T follicular helper cell (primary cell): ENCODE data around the gene LBX2.

Experiments
- DNase-seq: peaks from one replicate; pipeline ENCODE4 v3.0.0-alpha.2; 2020; ENCODE audit warnings: low read depth

Gene LBX2

GRCh38 chr2:74457129-74457548, 42.3 kb downstream of the LBX2 start:
- no peak for DNase-seq

DNA sequence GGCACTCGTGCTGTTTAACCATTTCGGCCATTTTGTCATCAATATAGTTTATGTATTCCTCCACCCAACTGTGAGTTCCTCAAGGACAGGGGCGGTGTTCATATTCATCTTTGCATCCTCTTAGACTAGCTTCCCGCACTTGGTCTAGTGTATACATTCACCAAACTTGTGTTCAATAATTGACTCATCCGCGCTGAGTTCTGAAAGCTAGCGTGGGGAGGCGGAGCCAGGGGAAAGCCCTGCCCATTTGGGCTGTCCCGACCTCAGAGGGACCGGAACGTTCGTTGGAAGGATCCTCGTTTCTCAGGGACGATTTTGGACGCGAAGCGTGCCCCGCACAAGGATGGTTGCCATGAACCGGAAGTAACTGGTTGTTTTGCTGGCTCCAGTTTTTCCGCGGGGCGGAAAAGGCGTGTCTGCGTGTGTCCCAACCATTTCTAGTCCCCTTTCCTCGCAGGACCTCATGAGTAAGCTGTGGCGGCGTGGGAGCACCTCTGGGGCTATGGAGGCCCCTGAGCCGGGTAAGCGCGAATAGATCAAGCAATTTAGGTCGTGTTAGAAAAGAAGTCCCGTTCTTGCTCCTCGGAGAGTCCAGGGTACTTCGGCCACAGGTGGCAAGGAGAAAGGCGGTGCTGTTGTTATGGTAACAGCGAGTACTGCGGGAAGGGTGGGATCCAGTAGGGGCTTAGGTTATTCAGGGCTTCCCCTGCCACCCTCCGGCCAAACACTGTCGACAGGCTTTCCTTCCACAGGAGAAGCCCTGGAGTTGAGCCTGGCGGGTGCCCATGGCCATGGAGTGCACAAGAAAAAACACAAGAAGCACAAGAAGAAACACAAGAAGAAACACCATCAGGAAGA, 44.5 kb downstream of the LBX2 start, which contains the start of gene INO80B:
Gene INO80B (plus strand): TSS at position 434 of the 858 bp plus-strand sequence. CDS start 30 bp downstream, at position 464.
- peak; percentile 94 for DNase-seq

DNA sequence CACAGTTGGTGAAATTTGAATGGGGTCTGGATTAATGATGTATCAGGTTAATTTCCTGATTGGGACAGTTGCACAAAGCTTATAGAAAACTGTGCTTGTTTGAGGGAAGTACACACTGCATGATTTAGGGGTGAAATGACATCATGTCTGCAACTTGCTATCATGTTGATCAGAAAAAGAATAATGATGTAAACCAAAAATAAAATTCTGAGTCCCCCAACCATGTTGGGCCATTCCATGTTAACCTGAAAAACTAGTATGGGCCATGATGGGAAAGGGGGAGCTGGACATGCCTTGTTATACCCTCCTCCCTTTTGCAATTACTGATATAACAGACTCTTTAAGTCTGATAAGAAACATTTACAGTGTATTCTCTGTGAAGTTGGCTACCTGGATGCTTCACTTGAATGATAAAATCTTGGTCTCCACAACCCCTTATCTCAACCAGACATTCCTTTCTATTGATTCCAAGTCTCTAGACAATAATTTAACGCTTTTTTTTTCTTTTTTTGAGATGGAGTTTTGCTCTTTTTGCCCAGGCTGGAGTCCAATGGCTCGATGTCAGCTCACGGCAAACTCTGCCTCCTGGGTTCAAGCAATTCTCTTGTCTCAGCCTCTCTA, 48.7 kb downstream of the LBX2 start:
- no peak for DNase-seq

DNA sequence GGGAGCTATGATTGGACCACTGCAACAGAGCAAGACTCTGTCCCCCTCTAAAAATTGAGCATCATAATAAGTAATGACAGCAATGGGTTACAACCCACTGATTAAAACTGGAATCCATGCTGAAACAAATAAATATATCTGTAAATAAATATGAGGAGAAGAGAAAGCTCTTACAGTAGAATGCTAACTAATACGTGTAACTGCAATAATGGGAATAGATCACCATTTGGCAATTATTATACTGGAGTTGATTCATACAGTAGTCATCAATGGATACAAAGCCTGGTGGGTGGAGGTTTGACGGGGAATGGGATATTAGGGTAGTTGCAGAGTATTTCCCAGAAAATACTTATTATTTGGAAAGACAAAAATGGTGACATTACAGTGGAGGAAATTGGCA, 50.6 kb downstream of the LBX2 start:
- no peak for DNase-seq
